ENCODE data around the gene ZNF284. TPM values are rescaled to one million over a fixed set of nuclear protein-coding genes. Genes with fewer than 3 reads are reported as not detected.

ZNF284 gene
- total RNA-seq, result 2.4 and 4.0 TPM in 2 replicates

GRCh38 chr19:44071824-44072542, at the start of gene ZNF284:
Gene ZNF284, plus strand, starts transcription at chr19:44072159. Its CDS starts 4,231 bp downstream, at chr19:44076390.

GRCh38 chr19:44025217-44025936, 46.6 kb upstream of the ZNF284 start, which contains the start of gene ZNF222:
Gene ZNF222, plus strand, starts transcription at chr19:44025379. Its CDS starts 58 bp downstream, at chr19:44025437.

DNA sequence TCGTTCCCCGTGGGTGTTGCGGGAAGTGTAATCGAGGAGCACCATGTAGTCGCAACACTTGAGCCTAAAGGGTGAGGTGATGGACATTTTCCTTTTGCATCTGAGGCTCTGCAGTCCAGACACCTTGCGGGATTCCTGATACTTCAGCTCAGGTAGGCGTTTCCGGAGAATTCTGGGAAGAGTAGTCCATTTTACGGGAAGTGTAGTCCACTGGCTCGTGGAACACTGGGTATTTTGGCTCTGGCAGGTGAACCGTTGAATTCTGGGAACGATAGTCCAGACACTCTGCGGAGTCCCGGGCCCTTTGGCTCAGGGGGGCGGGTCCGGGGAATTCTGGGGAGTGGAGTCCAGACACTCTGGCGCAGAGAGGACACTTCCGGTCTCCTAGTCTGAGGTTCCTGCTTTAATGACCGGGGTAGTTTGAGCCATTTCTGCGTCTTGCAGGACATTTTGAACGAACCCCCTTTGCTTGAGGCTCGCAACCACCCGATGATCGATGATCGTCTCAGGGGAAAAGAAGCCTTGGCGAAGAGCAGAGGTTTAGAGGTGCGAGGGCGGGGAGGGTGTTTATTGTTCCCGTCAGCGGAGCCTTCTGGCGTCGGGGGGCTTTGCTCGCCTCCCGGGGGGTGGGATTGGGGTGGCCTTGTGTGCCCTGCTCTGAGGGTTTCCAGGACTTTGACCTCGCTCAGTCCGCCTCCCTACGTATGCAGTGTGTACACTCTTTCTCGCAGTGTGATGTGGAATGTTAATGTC, 20.1 kb upstream of the ZNF284 start, which contains the start of gene ZNF223:
Gene ZNF223, plus strand, starts transcription at position 387 of the 753 bp plus-strand sequence. CDS start 3,141 bp downstream, outside the sequence.

GRCh38 chr19:44093931-44094765, 22.2 kb downstream of the ZNF284 start, which contains the start of gene ZNF224:
Gene ZNF224, plus strand, starts transcription at chr19:44094361. Its CDS starts 3,513 bp downstream, at chr19:44097874.

DNA sequence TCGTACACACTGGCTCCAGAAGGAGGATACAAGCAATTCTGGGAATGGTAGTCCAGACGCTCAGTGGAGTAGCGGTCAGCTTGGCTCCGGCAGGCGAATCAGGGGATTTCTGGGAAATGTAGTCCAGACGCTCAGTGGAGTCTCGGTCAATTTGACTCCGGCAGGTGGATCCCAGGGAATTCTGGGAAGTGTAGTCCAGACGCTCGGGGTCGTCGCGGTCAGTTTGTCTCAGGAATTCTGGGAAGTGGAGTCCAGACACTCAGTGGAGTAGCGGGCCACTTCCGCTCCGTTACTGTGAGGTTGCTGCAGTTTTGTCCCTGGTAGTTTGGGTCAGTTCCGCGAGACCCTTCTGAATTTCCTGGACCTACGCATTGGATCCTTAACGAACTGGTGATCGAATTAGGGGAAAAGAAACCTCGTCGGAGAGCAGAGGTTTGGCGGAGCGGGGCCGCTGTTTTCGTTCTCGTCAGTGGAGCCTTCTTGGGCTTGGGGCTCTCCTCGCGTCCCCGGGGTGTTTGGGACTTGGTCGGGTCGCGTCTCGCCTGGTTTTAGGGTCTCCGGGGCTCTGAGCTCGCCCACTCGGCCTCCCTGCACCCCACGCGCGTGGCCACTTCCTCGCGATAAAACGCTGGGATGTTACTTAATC, 41.3 kb downstream of the ZNF284 start, which contains the start of gene ZNF225:
Gene ZNF225, plus strand, starts transcription at position 262 of the 646 bp plus-strand sequence. CDS start 2,429 bp downstream, outside the sequence.

Other genes starting within 250 kb of the ZNF284 start
- 4.7 and 6.3 TPM in 2 replicates for gene ZNF283, start 244.8 kb upstream of the ZNF284 start, total RNA-seq
- gene ZNF404, start 188.2 kb upstream of the ZNF284 start, total RNA-seq, result 2.7 and 6.0 TPM in 2 replicates
- gene ZNF45, start 136.9 kb upstream of the ZNF284 start, total RNA-seq, result 4.7 and 9.4 TPM in 2 replicates
- 2.7 and 7.5 TPM in 2 replicates for gene ZNF221, start 120.9 kb upstream of the ZNF284 start, total RNA-seq
- gene ZNF155, start 88.0 kb upstream of the ZNF284 start, total RNA-seq, result 3.2 and 5.3 TPM in 2 replicates
- 1.5 and 2.5 TPM in 2 replicates for gene ZNF230, start 69.2 kb upstream of the ZNF284 start, total RNA-seq
- gene ZNF222, start 46.8 kb upstream of the ZNF284 start, total RNA-seq, result 3.4 and 3.6 TPM in 2 replicates
- gene ZNF223, start 20.1 kb upstream of the ZNF284 start, total RNA-seq, result 3.1 and 3.9 TPM in 2 replicates
- 7.0 and 32.3 TPM in 2 replicates for gene ZNF224, start 22.2 kb downstream of the ZNF284 start, total RNA-seq
- gene ZNF225, start 41.2 kb downstream of the ZNF284 start, total RNA-seq, result 3.4 and 6.3 TPM in 2 replicates
- 4.2 and 5.3 TPM in 2 replicates for gene ZNF234, start 69.4 kb downstream of the ZNF284 start, total RNA-seq
- 23.7 and 23.8 TPM in 2 replicates for gene ZNF226, start 92.9 kb downstream of the ZNF284 start, total RNA-seq
- gene ZNF227, start 140.4 kb downstream of the ZNF284 start, total RNA-seq, result 8.1 and 10.4 TPM in 2 replicates
- gene ZNF233, start 187.7 kb downstream of the ZNF284 start, total RNA-seq, result not detected in 2 replicates
- 1.4 and 1.5 TPM in 2 replicates for gene ZNF235, start 232.9 kb downstream of the ZNF284 start, total RNA-seq